ENCODE data around the gene SGCA.

- no peak for TF ChIP-seq POLR2A (IDR thresholded peaks at IDR 0.05)
- no peak for TF ChIP-seq CTCF (IDR thresholded peaks at IDR 0.05)
These were observed 14.3 kb downstream of the SGCA start for GRCh38 chr17:50180111-50180510.
